HG03097 (cell line): ENCODE results near the gene ABTB2.

ENCODE experiments used
- ATAC-seq: cut with Tn5 transposase; IDR thresholded peaks from one replicate; pipeline ENCODE4 v1.9.1; 2021; ENCODE audit not compliant: unreplicated experiment, low FRiP score

Gene ABTB2

GRCh38 chr11:34296412-34296811 lies 61.4 kb downstream of the ABTB2 start:
- no peak for ATAC-seq

- ATAC-seq, result no peak
Measured at GRCh38 chr11:34292546-34292945, 65.3 kb downstream of the ABTB2 start.

GRCh38 chr11:34292111-34292510 lies 65.7 kb downstream of the ABTB2 start:
- ATAC-seq, result no peak

GRCh38 chr11:34290926-34291325 lies 66.9 kb downstream of the ABTB2 start:
- no peak for ATAC-seq

- ATAC-seq, result no peak
Measured at GRCh38 chr11:34288492-34288891, 69.3 kb downstream of the ABTB2 start.

GRCh38 chr11:34284811-34285481 lies 72.9 kb downstream of the ABTB2 start:
- ATAC-seq, result no peak

- no peak for ATAC-seq
Measured at GRCh38 chr11:34284156-34284555, 73.7 kb downstream of the ABTB2 start.

- no peak for ATAC-seq
Measured at GRCh38 chr11:34280945-34281872, 76.6 kb downstream of the ABTB2 start.

GRCh38 chr11:34278693-34279297 lies 79.0 kb downstream of the ABTB2 start:
- ATAC-seq, result no peak

GRCh38 chr11:34278175-34278574 lies 79.6 kb downstream of the ABTB2 start:
- ATAC-seq, result no peak

GRCh38 chr11:34277171-34277570 lies 80.6 kb downstream of the ABTB2 start:
- no peak for ATAC-seq

- ATAC-seq, result no peak
Measured at GRCh38 chr11:34276352-34276864, 81.4 kb downstream of the ABTB2 start.

- ATAC-seq, result no peak
Measured at GRCh38 chr11:34275486-34275885, 82.3 kb downstream of the ABTB2 start.

GRCh38 chr11:34274712-34275398 lies 83.0 kb downstream of the ABTB2 start:
- no peak for ATAC-seq

GRCh38 chr11:34273099-34273498 lies 84.7 kb downstream of the ABTB2 start:
- no peak for ATAC-seq

GRCh38 chr11:34271727-34272126 lies 86.1 kb downstream of the ABTB2 start:
- ATAC-seq, result no peak

GRCh38 chr11:34270711-34271110 lies 87.1 kb downstream of the ABTB2 start:
- ATAC-seq, result no peak

- no peak for ATAC-seq
Measured at GRCh38 chr11:34269694-34270245, 88.0 kb downstream of the ABTB2 start.

- no peak for ATAC-seq
Measured at GRCh38 chr11:34268906-34269430, 88.8 kb downstream of the ABTB2 start.

GRCh38 chr11:34267417-34267816 lies 90.4 kb downstream of the ABTB2 start:
- no peak for ATAC-seq
